OCI-LY1 (cell line): ENCODE results near the gene MTG2.
A peak's percentile ranks its signal among the peaks of the same experiment; 100 is the strongest.

Experiments
- H2AFZ ChIP-seq: fragments of 200-600 bp; sonication (generic), shearing (Covaris generic); 2 replicates; pipeline ENCODE4 v1.6.0; 2014; ENCODE audit warnings: antibody characterized with exemption, mild to moderate bottlenecking, low read length
- H3F3A ChIP-seq: fragments of 200-600 bp; sonication (generic), shearing (Covaris generic); 2 replicates; pipeline ENCODE4 v1.6.0; 2014; ENCODE audit warnings: mild to moderate bottlenecking, antibody characterized with exemption, low read length, moderate library complexity; ENCODE audit not compliant: insufficient read depth
- H3K27ac ChIP-seq: fragments of 200-600 bp; sonication (generic); 2 replicates; pipeline ENCODE4 v1.5.1; 2014; ENCODE audit warnings: low read length, mixed run types, mild to moderate bottlenecking, low read depth; ENCODE audit not compliant: poor library complexity, severe bottlenecking
- H3K27me3 ChIP-seq: fragments of 200-600 bp; sonication (generic); 2 replicates; pipeline ENCODE4 v1.6.0; 2014; ENCODE audit warnings: antibody characterized with exemption, mild to moderate bottlenecking, low read length, moderate library complexity; ENCODE audit not compliant: insufficient read depth
- H3K36me3 ChIP-seq: fragments of 200-600 bp; sonication (generic); 2 replicates; pipeline ENCODE4 v1.6.1; 2014; ENCODE audit warnings: mild to moderate bottlenecking, antibody characterized with exemption, low read length, moderate library complexity, mixed read lengths; ENCODE audit not compliant: insufficient read depth
- H3K4me1 ChIP-seq: fragments of 200-600 bp; sonication (generic); 2 replicates; pipeline ENCODE4 v1.5.1; 2014; ENCODE audit warnings: mild to moderate bottlenecking, low read length, moderate library complexity; ENCODE audit not compliant: insufficient read depth, severe bottlenecking
- H3K4me2 ChIP-seq: fragments of 200-600 bp; sonication (generic), shearing (Covaris generic); 2 replicates; pipeline ENCODE4 v1.6.1; 2014; ENCODE audit warnings: low read length
- H3K4me3 ChIP-seq: fragments of 200-600 bp; sonication (generic); 2 replicates; pipeline ENCODE4 v1.5.1; 2014; ENCODE audit warnings: low read length, low read depth, mild to moderate bottlenecking, mixed read lengths; ENCODE audit not compliant: poor library complexity, severe bottlenecking
- H3K79me2 ChIP-seq: fragments of 200-600 bp; shearing (Covaris generic); 2 replicates; pipeline ENCODE4 v1.6.1; 2016; ENCODE audit warnings: mixed run types, low read length, mixed read lengths; ENCODE audit not compliant: insufficient read depth
- H3K9ac ChIP-seq: fragments of 200-600 bp; sonication (generic), shearing (Covaris generic); 2 replicates; pipeline ENCODE4 v1.6.1; 2014; ENCODE audit warnings: mild to moderate bottlenecking, low read length, mixed read lengths
- H3K9me2 ChIP-seq: fragments of 200-600 bp; sonication (generic), shearing (Covaris generic); 2 replicates; pipeline ENCODE4 v1.6.1; 2014; ENCODE audit warnings: low read depth, mild to moderate bottlenecking, low read length, mixed read lengths
- H3K9me3 ChIP-seq: fragments of 200-600 bp; shearing (Covaris generic); 2 replicates; pipeline ENCODE4 v1.6.1; 2014; ENCODE audit warnings: low read length, mixed read lengths
- H4K20me1 ChIP-seq: fragments of 200-600 bp; sonication (generic), shearing (Covaris generic); 2 replicates; pipeline ENCODE4 v1.6.0; 2016; ENCODE audit warnings: mild to moderate bottlenecking, low read length; ENCODE audit not compliant: insufficient read depth
- CTCF ChIP-seq: fragments of 200-600 bp; sonication (generic), shearing (Covaris generic); IDR thresholded peaks from 2 replicates; pipeline ENCODE4 v1.5.1; 2017; ENCODE audit warnings: mild to moderate bottlenecking, antibody characterized with exemption, low read length, moderate library complexity, mixed read lengths
- EZH2 ChIP-seq: fragments of 200-600 bp; sonication (generic), shearing (Covaris generic); IDR thresholded peaks from 2 replicates; pipeline ENCODE4 v1.8.0; 2017; ENCODE audit warnings: borderline replicate concordance, mixed run types, mild to moderate bottlenecking, antibody characterized with exemption, low read length, moderate library complexity, mixed read lengths

MTG2 gene

GRCh38 chr20:62183426-62184142 lies 756 bp downstream of the MTG2 start:
- peaks cover 37% of the 10 kb centered on the region for H3K79me2 ChIP-seq

GRCh38 chr20:62186096-62186426 lies 3.2 kb downstream of the MTG2 start:
- Histone ChIP-seq H3K27ac (peak overlapping the region; percentile 40), H3K27me3 (no peaks in the 10 kb centered on the region), H3F3A (no peaks in the 10 kb centered on the region), H3K9me3 (no peaks in the 10 kb centered on the region), H3K36me3 (0 out of 2 replicates have a peak, but pooled peaks cover 7% of the 10 kb centered on the region), H2AFZ (no peak overlapping the region), H3K4me2 (peak overlapping the region; percentile 50; the same call in 1 of the 2 replicates), H3K4me1 (peaks cover 48% of the 10 kb centered on the region), H3K4me3 (peak overlapping the region; percentile 23), H3K79me2 (peaks cover 41% of the 10 kb centered on the region), H4K20me1 (no peaks in the 10 kb centered on the region), H3K9me2 (no peaks in the 10 kb centered on the region), H3K9ac (peak overlapping the region; percentile 6; the same call in 1 of the 2 replicates)
- TF ChIP-seq EZH2 (no peak), CTCF (no peak)

More at GRCh38 chr20:62183426-62184142, 756 bp downstream of the MTG2 start:
- no peaks in the 10 kb centered on the region for H3K9me3 ChIP-seq
- peak overlapping the region; percentile 41 for H3K27ac ChIP-seq
- H3K4me1 ChIP-seq = peaks cover 48% of the 10 kb centered on the region
- H3K9me2 ChIP-seq = no peaks in the 10 kb centered on the region
- no peaks in the 10 kb centered on the region for H3K27me3 ChIP-seq
- H3K36me3 ChIP-seq = no peaks in the 10 kb centered on the region
- H3K4me3 ChIP-seq = peak overlapping the region; percentile 97
- TF ChIP-seq EZH2 (no peak), CTCF (no peak)
- H2AFZ ChIP-seq = no peak overlapping the region
- peak overlapping the region; percentile 99 for H3K4me2 ChIP-seq
- H3F3A ChIP-seq = no peaks in the 10 kb centered on the region
- no peaks in the 10 kb centered on the region for H4K20me1 ChIP-seq
- H3K9ac ChIP-seq = peak overlapping the region; percentile 98

GRCh38 chr20:62186887-62187866 lies 4.3 kb downstream of the MTG2 start:
- H2AFZ ChIP-seq = no peak overlapping the region
- H3K27ac ChIP-seq = peak overlapping the region; percentile 15
- no peaks in the 10 kb centered on the region for H3K27me3 ChIP-seq
- 0 out of 2 replicates have a peak, but pooled peaks cover 7% of the 10 kb centered on the region for H3K36me3 ChIP-seq
- no peaks in the 10 kb centered on the region for H3K9me3 ChIP-seq
- H3K4me1 ChIP-seq = peaks cover 51% of the 10 kb centered on the region
- H3K9ac ChIP-seq = no peak overlapping the region
- H3K4me2 ChIP-seq = peak overlapping the region; percentile 3; the same call in 1 of the 2 replicates
- peaks cover 41% of the 10 kb centered on the region for H3K79me2 ChIP-seq
- no peaks in the 10 kb centered on the region for H4K20me1 ChIP-seq
- H3F3A ChIP-seq = no peaks in the 10 kb centered on the region
- H3K9me2 ChIP-seq = no peaks in the 10 kb centered on the region
- TF ChIP-seq CTCF = no peak
- TF ChIP-seq EZH2 = no peak
- no peak overlapping the region for H3K4me3 ChIP-seq
